ENCODE measurements around the gene SLC35E4.

Gene SLC35E4

DNA sequence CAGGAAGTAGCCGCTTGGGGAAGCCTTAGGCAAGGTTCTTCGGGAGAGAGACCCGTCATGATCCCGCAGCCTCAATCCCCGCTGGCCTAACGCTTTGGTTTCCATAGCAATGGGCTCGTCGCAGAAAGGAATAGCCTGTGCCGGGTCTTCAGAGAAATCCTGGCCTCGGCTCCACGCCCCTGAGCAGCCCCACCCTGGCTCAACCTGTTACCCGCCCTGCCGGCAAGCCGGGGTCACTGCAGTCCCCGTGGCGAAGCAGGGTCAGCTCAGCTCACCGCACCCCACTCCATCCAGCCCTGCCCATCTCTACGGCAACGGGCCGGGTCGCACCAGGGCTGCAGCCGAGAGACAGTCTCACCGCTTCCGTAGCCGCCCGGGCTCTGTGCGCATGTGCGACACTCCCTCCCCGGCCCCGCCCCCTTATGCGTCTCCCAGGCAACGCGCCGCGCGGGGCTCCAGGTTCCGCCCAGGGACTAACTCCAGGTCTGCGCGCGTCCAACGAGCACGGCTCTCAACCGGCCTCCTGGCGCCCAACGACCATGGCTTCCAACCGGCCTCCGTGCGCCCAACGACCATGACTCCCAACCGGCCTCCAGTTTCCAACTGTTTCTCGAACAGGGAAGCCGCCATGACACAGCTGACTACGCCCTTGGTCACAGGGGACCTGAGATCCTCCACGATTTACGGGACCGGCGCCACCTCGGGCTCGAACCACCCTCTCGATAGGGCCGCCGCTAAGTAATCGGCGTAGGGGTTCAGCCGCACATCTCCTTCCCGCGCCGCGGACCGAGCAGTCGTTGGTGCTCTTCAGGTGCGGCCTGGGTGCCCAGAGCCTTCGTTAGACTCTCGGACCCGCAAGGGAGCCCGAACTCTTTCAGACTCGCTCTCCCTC lies 32.2 kb downstream of the SLC35E4 start, which contains the start of gene DUSP18:
TSS of gene DUSP18 (minus strand) at position 382 of the 892 bp plus-strand sequence. CDS start 3,872 bp downstream, outside the sequence.
- TF ChIP-seq CTCF (IDR thresholded peaks at IDR 0.05; ENCODE audit: low read depth, low read length, poor library complexity, severe bottlenecking) (no peak), EZH2phosphoT487 (IDR thresholded peaks at IDR 0.05; ENCODE audit: borderline replicate concordance, low read length) (peak; percentile 80; the same call in 1 of the 2 replicates)
- Histone ChIP-seq H3K27ac (ENCODE audit: low read depth, low read length) (no peak within 1 kb of the TSS), H3K4me1 (ENCODE audit: control insufficient read depth, low read length) (peaks cover 13% of the 10 kb centered on the region), H4K20me1 (ENCODE audit: control insufficient read depth, insufficient read depth, low read depth, low read length) (no peaks in the 10 kb centered on the region), H3K79me2 (ENCODE audit: control insufficient read depth, low read length) (no peaks in the 10 kb centered on the region), H3K27me3 (ENCODE audit: control insufficient read depth, low read length) (peaks cover 19% of the 10 kb centered on the region), H3K9me2 (replicated peaks; ENCODE audit: control insufficient read depth, low read length) (no peaks in the 10 kb centered on the region), H3K4me3 (ENCODE audit: low read length) (peak within 1 kb of the TSS; percentile 94), H3K36me3 (ENCODE audit: control insufficient read depth, low read length) (no peaks in the 10 kb centered on the region), H3F3A (ENCODE audit: control insufficient read depth, insufficient read depth) (no peaks in the 10 kb centered on the region), H3K4me2 (ENCODE audit: low read length) (peak within 1 kb of the TSS; percentile 84), H3K9me3 (ENCODE audit: control insufficient read depth, insufficient read depth, low read length) (no peaks in the 10 kb centered on the region)

DNA sequence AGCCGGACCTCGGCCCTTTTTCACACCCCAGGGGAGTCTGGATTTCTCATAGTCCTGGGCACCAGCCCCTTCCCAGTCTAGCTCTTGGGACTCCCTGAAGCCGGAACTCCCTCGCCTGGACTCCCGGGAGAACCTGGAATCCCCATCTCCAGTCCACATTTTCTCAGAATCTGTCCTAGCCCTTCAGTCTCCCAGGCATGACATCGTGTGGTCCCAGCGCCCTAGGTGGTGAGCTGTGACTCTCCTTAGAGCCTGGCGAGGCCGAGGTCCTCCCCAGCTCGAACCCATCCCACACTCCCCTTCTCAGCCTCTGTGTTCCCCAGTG lies 32.8 kb downstream of the SLC35E4 start:
- Histone ChIP-seq H3K4me3 (ENCODE audit: low read length) (peak overlapping the region; percentile 94), H3K9me2 (replicated peaks; ENCODE audit: control insufficient read depth, low read length) (no peaks in the 10 kb centered on the region), H3K4me2 (ENCODE audit: low read length) (peak overlapping the region; percentile 84), H3F3A (ENCODE audit: control insufficient read depth, insufficient read depth) (no peaks in the 10 kb centered on the region), H3K4me1 (ENCODE audit: control insufficient read depth, low read length) (peaks cover 13% of the 10 kb centered on the region), H4K20me1 (ENCODE audit: control insufficient read depth, insufficient read depth, low read depth, low read length) (no peaks in the 10 kb centered on the region), H3K27me3 (ENCODE audit: control insufficient read depth, low read length) (peaks cover 19% of the 10 kb centered on the region), H3K36me3 (ENCODE audit: control insufficient read depth, low read length) (no peaks in the 10 kb centered on the region), H3K9me3 (ENCODE audit: control insufficient read depth, insufficient read depth, low read length) (no peaks in the 10 kb centered on the region), H3K27ac (ENCODE audit: low read depth, low read length) (no peak overlapping the region), H3K79me2 (ENCODE audit: control insufficient read depth, low read length) (no peaks in the 10 kb centered on the region)
- TF ChIP-seq EZH2phosphoT487 (IDR thresholded peaks at IDR 0.05; ENCODE audit: borderline replicate concordance, low read length) (0 out of 2 replicates have a peak, but pooled peaks have one; percentile 8), CTCF (IDR thresholded peaks at IDR 0.05; ENCODE audit: low read depth, low read length, poor library complexity, severe bottlenecking) (no peak)

DNA sequence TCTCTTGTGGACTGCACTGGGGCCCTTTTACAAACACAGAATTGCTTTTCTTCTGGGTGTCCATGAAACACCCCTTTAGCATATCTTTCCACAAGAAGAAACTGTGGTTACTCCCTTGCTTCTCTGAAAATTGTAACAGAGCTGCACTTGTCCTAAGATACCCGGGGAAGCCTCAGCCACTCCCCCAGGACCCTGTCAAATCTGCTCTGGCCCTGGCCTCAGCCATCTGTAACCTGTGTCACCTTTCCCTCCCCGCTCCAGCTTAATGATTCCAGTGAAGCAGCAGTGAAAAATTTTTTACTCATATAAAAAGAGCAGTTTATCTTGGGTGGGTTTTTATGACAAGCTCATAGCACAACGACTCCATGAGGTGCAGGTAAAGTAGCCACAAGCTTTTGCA lies 35.5 kb downstream of the SLC35E4 start:
- peaks cover 19% of the 10 kb centered on the region for H3K27me3 ChIP-seq (ENCODE audit: control insufficient read depth, low read length)
- H3K79me2 ChIP-seq (ENCODE audit: control insufficient read depth, low read length) = no peaks in the 10 kb centered on the region
- no peak overlapping the region for H3K4me2 ChIP-seq (ENCODE audit: low read length)
- H3K36me3 ChIP-seq (ENCODE audit: control insufficient read depth, low read length) = no peaks in the 10 kb centered on the region
- H3F3A ChIP-seq (ENCODE audit: control insufficient read depth, insufficient read depth) = no peaks in the 10 kb centered on the region
- H3K4me3 ChIP-seq (ENCODE audit: low read length) = no peak overlapping the region
- peaks cover 13% of the 10 kb centered on the region for H3K4me1 ChIP-seq (ENCODE audit: control insufficient read depth, low read length)
- TF ChIP-seq CTCF (IDR thresholded peaks at IDR 0.05; ENCODE audit: low read depth, low read length, poor library complexity, severe bottlenecking) (no peak), EZH2phosphoT487 (IDR thresholded peaks at IDR 0.05; ENCODE audit: borderline replicate concordance, low read length) (no peak)
- H3K9me3 ChIP-seq (ENCODE audit: control insufficient read depth, insufficient read depth, low read length) = no peaks in the 10 kb centered on the region
- no peaks in the 10 kb centered on the region for H3K9me2 ChIP-seq (replicated peaks; ENCODE audit: control insufficient read depth, low read length)
- no peak overlapping the region for H3K27ac ChIP-seq (ENCODE audit: low read depth, low read length)
- H4K20me1 ChIP-seq (ENCODE audit: control insufficient read depth, insufficient read depth, low read depth, low read length) = no peaks in the 10 kb centered on the region
